Measurements from ENCODE around the gene MAP3K3.

MAP3K3 gene

GRCh38 chr17:63641692-63642448, 19.7 kb downstream of the MAP3K3 start:
- TF ChIP-seq TCF12 (IDR thresholded peaks at IDR 0.05; ENCODE audit: low read depth) (no peak), CREB1 (IDR thresholded peaks at IDR 0.05; ENCODE audit: low read depth) (no peak), NFIC (IDR thresholded peaks at IDR 0.05) (no peak), MAX (IDR thresholded peaks at IDR 0.05) (no peak), USF1 (IDR thresholded peaks at IDR 0.05) (no peak), TAF1 (IDR thresholded peaks at IDR 0.05; ENCODE audit: low read depth) (no peak), RAD21 (IDR thresholded peaks at IDR 0.05; ENCODE audit: low read depth) (no peak), FOXM1 (IDR thresholded peaks at IDR 0.05; ENCODE audit: borderline replicate concordance, low read depth) (no peak)

DNA sequence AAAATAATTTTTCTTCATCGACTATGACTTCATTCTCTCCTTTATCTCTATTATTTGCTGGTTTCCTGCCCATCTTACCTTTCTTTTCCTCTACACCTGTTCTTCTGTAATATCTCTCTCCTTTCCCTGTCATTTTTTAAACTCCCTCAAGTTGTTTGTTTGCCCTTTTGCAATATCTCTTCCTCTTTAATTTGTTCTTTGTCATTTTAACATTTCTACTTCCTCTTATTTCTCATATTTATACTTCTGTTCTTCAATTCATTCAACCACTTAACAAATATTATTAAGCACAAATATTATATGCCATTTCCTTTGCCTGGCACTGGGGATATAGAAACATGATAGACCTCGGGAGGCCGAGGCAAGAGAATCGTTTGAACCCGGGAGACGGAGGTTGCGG, 22.6 kb downstream of the MAP3K3 start:
- TF ChIP-seq EP300 (IDR thresholded peaks at IDR 0.05; ENCODE audit: borderline replicate concordance) (no peak), CEBPB (IDR thresholded peaks at IDR 0.05) (no peak), NFIC (IDR thresholded peaks at IDR 0.05) (no peak), TCF12 (IDR thresholded peaks at IDR 0.05; ENCODE audit: low read depth) (no peak), TEAD4 (IDR thresholded peaks at IDR 0.05) (no peak), CREB1 (IDR thresholded peaks at IDR 0.05; ENCODE audit: low read depth) (no peak), RAD21 (IDR thresholded peaks at IDR 0.05; ENCODE audit: low read depth) (no peak), FOXM1 (IDR thresholded peaks at IDR 0.05; ENCODE audit: borderline replicate concordance, low read depth) (no peak), MAX (IDR thresholded peaks at IDR 0.05) (no peak), ZBTB7A (IDR thresholded peaks at IDR 0.05; ENCODE audit: low read depth) (no peak), YY1 (IDR thresholded peaks at IDR 0.05; ENCODE audit: low read depth) (no peak), TAF1 (IDR thresholded peaks at IDR 0.05; ENCODE audit: low read depth) (no peak), EGR1 (IDR thresholded peaks at IDR 0.05) (no peak), USF1 (IDR thresholded peaks at IDR 0.05) (no peak)
- TF ChIP-seq, protein P1, sequence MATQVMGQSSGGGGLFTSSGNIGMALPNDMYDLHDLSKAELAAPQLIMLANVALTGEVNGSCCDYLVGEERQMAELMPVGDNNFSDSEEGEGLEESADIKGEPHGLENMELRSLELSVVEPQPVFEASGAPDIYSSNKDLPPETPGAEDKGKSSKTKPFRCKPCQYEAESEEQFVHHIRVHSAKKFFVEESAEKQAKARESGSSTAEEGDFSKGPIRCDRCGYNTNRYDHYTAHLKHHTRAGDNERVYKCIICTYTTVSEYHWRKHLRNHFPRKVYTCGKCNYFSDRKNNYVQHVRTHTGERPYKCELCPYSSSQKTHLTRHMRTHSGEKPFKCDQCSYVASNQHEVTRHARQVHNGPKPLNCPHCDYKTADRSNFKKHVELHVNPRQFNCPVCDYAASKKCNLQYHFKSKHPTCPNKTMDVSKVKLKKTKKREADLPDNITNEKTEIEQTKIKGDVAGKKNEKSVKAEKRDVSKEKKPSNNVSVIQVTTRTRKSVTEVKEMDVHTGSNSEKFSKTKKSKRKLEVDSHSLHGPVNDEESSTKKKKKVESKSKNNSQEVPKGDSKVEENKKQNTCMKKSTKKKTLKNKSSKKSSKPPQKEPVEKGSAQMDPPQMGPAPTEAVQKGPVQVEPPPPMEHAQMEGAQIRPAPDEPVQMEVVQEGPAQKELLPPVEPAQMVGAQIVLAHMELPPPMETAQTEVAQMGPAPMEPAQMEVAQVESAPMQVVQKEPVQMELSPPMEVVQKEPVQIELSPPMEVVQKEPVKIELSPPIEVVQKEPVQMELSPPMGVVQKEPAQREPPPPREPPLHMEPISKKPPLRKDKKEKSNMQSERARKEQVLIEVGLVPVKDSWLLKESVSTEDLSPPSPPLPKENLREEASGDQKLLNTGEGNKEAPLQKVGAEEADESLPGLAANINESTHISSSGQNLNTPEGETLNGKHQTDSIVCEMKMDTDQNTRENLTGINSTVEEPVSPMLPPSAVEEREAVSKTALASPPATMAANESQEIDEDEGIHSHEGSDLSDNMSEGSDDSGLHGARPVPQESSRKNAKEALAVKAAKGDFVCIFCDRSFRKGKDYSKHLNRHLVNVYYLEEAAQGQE (IDR thresholded peaks at IDR 0.05; ENCODE audit: low read depth), result no peak

- TF ChIP-seq MAX (IDR thresholded peaks at IDR 0.05), result no peak
- no peak for TF ChIP-seq EGR1 (IDR thresholded peaks at IDR 0.05)
- TF ChIP-seq CEBPB (IDR thresholded peaks at IDR 0.05), result no peak
- TF ChIP-seq USF1 (IDR thresholded peaks at IDR 0.05), result no peak
- no peak for TF ChIP-seq NFIC (IDR thresholded peaks at IDR 0.05)
- no peak for TF ChIP-seq RAD21 (IDR thresholded peaks at IDR 0.05; ENCODE audit: low read depth)
- no peak for TF ChIP-seq TCF12 (IDR thresholded peaks at IDR 0.05; ENCODE audit: low read depth)
- no peak for TF ChIP-seq TAF1 (IDR thresholded peaks at IDR 0.05; ENCODE audit: low read depth)
- no peak for TF ChIP-seq CREB1 (IDR thresholded peaks at IDR 0.05; ENCODE audit: low read depth)
- no peak for TF ChIP-seq ZBTB7A (IDR thresholded peaks at IDR 0.05; ENCODE audit: low read depth)
- TF ChIP-seq EP300 (IDR thresholded peaks at IDR 0.05; ENCODE audit: borderline replicate concordance), result no peak
- TF ChIP-seq, protein P1 (IDR thresholded peaks at IDR 0.05; ENCODE audit: low read depth), result no peak
- TF ChIP-seq YY1 (IDR thresholded peaks at IDR 0.05; ENCODE audit: low read depth), result no peak
These were observed 23.7 kb downstream of the MAP3K3 start for GRCh38 chr17:63645775-63646487.

DNA sequence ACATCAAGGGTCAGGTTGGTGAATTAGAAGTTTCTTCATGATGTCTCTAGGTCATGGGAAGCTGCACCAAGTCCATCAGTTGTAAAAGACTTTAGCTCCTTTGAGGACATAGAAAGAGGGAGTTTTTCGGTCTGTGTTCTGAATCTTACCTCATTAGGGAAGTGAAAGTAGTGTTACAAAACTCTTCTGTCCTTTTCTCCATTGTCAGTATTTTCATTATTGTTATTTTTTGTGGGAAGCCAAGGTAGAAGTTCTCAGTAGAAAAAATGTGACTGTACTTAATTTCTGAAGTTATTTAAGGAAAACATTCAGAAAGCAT, 24.2 kb downstream of the MAP3K3 start:
- TF ChIP-seq USF1 (IDR thresholded peaks at IDR 0.05), result no peak
- no peak for TF ChIP-seq EP300 (IDR thresholded peaks at IDR 0.05; ENCODE audit: borderline replicate concordance)
- no peak for TF ChIP-seq TEAD4 (IDR thresholded peaks at IDR 0.05)
- TF ChIP-seq FOXM1 (IDR thresholded peaks at IDR 0.05; ENCODE audit: borderline replicate concordance, low read depth), result no peak
- TF ChIP-seq EGR1 (IDR thresholded peaks at IDR 0.05), result no peak
- TF ChIP-seq YY1 (IDR thresholded peaks at IDR 0.05; ENCODE audit: low read depth), result no peak
- TF ChIP-seq NFIC (IDR thresholded peaks at IDR 0.05), result no peak
- no peak for TF ChIP-seq CEBPB (IDR thresholded peaks at IDR 0.05)
- no peak for TF ChIP-seq CREB1 (IDR thresholded peaks at IDR 0.05; ENCODE audit: low read depth)
- TF ChIP-seq, protein P1 (IDR thresholded peaks at IDR 0.05; ENCODE audit: low read depth), result no peak
